Measurements from ENCODE around the gene DDC. TPM values are rescaled to one million over a fixed set of nuclear protein-coding genes. Genes with fewer than 3 reads are reported as not detected.

DDC gene
- total RNA-seq, 3 donors from 2014 or later (not counting 1 experiment from before 2014, with no cell fraction given): not detected

DNA sequence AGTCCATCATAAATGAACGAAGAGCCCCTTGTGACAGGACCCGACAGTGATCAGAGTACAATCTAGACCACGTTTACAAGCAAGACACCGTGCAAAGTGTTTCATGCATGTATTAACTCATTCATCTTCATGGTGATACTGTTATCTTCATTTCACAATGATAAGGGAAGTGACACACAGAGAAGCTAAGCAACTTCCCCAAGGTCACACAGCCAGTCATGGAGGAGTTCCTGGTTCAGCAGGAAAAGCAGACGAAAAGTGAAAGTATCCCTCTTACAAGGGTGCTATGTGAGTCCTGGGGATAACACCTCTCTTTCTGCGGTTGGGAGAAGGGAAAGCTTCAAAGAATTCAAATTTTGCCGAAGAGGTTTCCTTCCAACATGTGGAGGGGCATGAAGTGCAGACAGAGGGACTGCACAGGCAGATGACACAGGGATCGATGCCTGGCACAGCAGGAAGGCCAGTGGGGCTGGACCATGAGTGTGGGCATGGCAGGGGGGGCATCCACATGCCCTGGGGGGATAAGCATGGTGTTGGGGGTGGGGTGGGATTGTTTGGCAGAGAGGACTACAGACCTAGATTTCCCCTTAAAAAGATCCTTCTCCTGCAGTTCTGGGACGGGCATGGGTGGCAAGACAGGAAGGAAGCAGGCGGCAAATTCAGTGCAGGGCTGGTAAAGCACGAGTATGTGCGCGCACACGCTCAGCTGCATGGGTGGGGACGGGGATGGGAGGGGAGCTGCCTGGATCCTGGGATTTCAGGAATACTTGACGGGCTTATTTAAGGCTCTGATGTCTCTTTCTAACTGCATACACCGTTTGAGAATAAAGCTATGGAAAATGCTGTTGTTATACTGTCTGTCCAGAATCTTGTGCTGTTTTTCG is 33.5 kb upstream of the DDC start:
- 89% methylated on average over 17 of the region's 18 CpGs for WGBS (ENCODE audit: insufficient coverage)
- Histone ChIP-seq H3K27me3 (ENCODE audit: control insufficient read depth, insufficient read depth, low read length) (no peaks in the 10 kb centered on the region), H3K4me3 (ENCODE audit: low read length) (no peak overlapping the region), H3K36me3 (ENCODE audit: control insufficient read depth, insufficient read depth, low read length) (no peaks in the 10 kb centered on the region), H3K27ac (ENCODE audit: low read length) (no peak overlapping the region), H3K9me3 (ENCODE audit: control insufficient read depth, insufficient read depth, low read length) (no peaks in the 10 kb centered on the region), H3K4me1 (ENCODE audit: control insufficient read depth, insufficient read depth, low read length) (no peaks in the 10 kb centered on the region)
- H3K27me3 Mint-ChIP-seq (ENCODE audit: low read depth in 2 of 2): peaks cover 0 to 6% of the 10 kb centered on the region in 2 donors
- H3K4me3 Mint-ChIP-seq: no peak overlapping the region
- ATAC-seq: no peak
- no peak overlapping the region for H3K27ac Mint-ChIP-seq
- H3K4me1 Mint-ChIP-seq: no peaks in the 10 kb centered on the region
- H3K9me3 Mint-ChIP-seq: no peaks in the 10 kb centered on the region
- intact Hi-C loops (cut with micrococcal nuclease): loop anchor here (5.0 kb wide), 1 partner anchor 34 kb away; no protein-coding TSS in a partner anchor
- TF ChIP-seq CTCF (IDR thresholded peaks at IDR 0.05): no peak
- DNase-seq: no peak
- H3K36me3 Mint-ChIP-seq: no peaks in the 10 kb centered on the region

DNA sequence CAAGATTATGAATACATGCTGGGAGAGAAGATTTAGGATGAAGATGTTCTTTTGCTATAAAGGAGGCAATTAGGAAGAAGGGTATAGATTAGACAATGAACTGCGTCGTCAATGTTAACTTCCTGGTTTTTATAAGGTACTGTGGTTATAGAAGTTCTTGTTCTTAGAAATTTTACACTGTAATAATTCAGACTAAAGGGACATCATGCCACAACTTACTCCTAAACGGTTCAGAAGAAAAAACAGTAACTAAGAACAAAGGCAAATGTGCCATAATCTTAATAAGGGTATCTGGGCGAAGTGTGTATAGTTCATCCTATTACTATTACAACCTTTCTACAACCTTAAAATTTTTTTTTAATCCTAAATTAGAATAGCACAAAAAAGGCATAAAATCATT is 31.3 kb upstream of the DDC start:
- Mint-ChIP-seq H3K36me3 (no peaks in the 10 kb centered on the region), H3K4me1 (no peaks in the 10 kb centered on the region)

GRCh38 chr7:50595491-50596102 is 30.4 kb upstream of the DDC start:
- 71% methylated on average over 1 of the region's 5 CpGs for WGBS (ENCODE audit: insufficient coverage)
- no peak overlapping the region for H3K4me3 ChIP-seq (ENCODE audit: low read length)
- no peak for TF ChIP-seq CTCF (IDR thresholded peaks at IDR 0.05)
- Mint-ChIP-seq H3K27ac (no peak overlapping the region), H3K36me3 (no peaks in the 10 kb centered on the region), H3K9me3 (no peaks in the 10 kb centered on the region), H3K4me1 (no peaks in the 10 kb centered on the region), H3K27me3 (ENCODE audit: low read depth in 2 of 2) (peaks cover 6 to 10% of the 10 kb centered on the region in 2 donors), H3K4me3 (no peak overlapping the region)
- H3K27me3 ChIP-seq (ENCODE audit: control insufficient read depth, insufficient read depth, low read length): no peaks in the 10 kb centered on the region
- no peaks in the 10 kb centered on the region for H3K36me3 ChIP-seq (ENCODE audit: control insufficient read depth, insufficient read depth, low read length)
- DNase-seq: peak in 1 of 2 donors; percentile 55
- H3K9me3 ChIP-seq (ENCODE audit: control insufficient read depth, insufficient read depth, low read length): no peaks in the 10 kb centered on the region
- no peak overlapping the region for H3K27ac ChIP-seq (ENCODE audit: low read length)
- intact Hi-C loops (cut with micrococcal nuclease): loop anchor here (5.0 kb wide), 1 partner anchor 37 kb away; no protein-coding TSS in a partner anchor
- H3K4me1 ChIP-seq (ENCODE audit: control insufficient read depth, insufficient read depth, low read length): no peaks in the 10 kb centered on the region
- ATAC-seq: peak in 2 of 3 donors; percentile 40

More for the DNA sequence above, 31.3 kb upstream of the DDC start:
- ATAC-seq (no peak), DNase-seq (no peak)
- H3K27ac ChIP-seq (ENCODE audit: low read length): no peak overlapping the region
- H3K4me1 ChIP-seq (ENCODE audit: control insufficient read depth, insufficient read depth, low read length): no peaks in the 10 kb centered on the region
- H3K9me3 ChIP-seq (ENCODE audit: control insufficient read depth, insufficient read depth, low read length): no peaks in the 10 kb centered on the region
- H3K27me3 ChIP-seq (ENCODE audit: control insufficient read depth, insufficient read depth, low read length): no peaks in the 10 kb centered on the region
- H3K4me3 ChIP-seq (ENCODE audit: low read length): no peak overlapping the region
- no peak for TF ChIP-seq CTCF (IDR thresholded peaks at IDR 0.05)
- no peaks in the 10 kb centered on the region for H3K36me3 ChIP-seq (ENCODE audit: control insufficient read depth, insufficient read depth, low read length)
- WGBS (ENCODE audit: insufficient coverage): 60% methylated on average over 2 of the region's 4 CpGs
- H3K4me3 Mint-ChIP-seq: no peak overlapping the region
- H3K27me3 Mint-ChIP-seq (ENCODE audit: low read depth in 2 of 2): peaks cover 0 to 10% of the 10 kb centered on the region in 2 donors
- intact Hi-C loops (cut with micrococcal nuclease): loop anchor here (5.0 kb wide), 1 partner anchor 36 kb away; no protein-coding TSS in a partner anchor
- no peak overlapping the region for H3K27ac Mint-ChIP-seq
- no peaks in the 10 kb centered on the region for H3K9me3 Mint-ChIP-seq
